Measurements from ENCODE around the gene AFF3. TPM values are rescaled to one million over a fixed set of nuclear protein-coding genes. Genes with fewer than 3 reads are reported as not detected.

Gene AFF3
- total RNA-seq, 4 donors from 2014 or later: 3.1 to 5.0 (median 3.7) TPM

GRCh38 chr2:99571533-99571932 is 570.9 kb downstream of the AFF3 start:
- Histone ChIP-seq H3K27ac (no peak overlapping the region), H3K4me1 (peaks cover 14% of the 10 kb centered on the region), H3K36me3 (no peaks in the 10 kb centered on the region), H3K4me3 (no peak overlapping the region), H3K9me3 (no peaks in the 10 kb centered on the region), H3K27me3 (no peaks in the 10 kb centered on the region)
- WGBS: 73% methylated on average over 4 of the region's 4 CpGs
- TF ChIP-seq POLR2AphosphoS5 (IDR thresholded peaks at IDR 0.05) (no peak), EP300 (IDR thresholded peaks at IDR 0.05) (no peak), POLR2A (IDR thresholded peaks at IDR 0.05) (no peak)
- TF ChIP-seq, protein P1, sequence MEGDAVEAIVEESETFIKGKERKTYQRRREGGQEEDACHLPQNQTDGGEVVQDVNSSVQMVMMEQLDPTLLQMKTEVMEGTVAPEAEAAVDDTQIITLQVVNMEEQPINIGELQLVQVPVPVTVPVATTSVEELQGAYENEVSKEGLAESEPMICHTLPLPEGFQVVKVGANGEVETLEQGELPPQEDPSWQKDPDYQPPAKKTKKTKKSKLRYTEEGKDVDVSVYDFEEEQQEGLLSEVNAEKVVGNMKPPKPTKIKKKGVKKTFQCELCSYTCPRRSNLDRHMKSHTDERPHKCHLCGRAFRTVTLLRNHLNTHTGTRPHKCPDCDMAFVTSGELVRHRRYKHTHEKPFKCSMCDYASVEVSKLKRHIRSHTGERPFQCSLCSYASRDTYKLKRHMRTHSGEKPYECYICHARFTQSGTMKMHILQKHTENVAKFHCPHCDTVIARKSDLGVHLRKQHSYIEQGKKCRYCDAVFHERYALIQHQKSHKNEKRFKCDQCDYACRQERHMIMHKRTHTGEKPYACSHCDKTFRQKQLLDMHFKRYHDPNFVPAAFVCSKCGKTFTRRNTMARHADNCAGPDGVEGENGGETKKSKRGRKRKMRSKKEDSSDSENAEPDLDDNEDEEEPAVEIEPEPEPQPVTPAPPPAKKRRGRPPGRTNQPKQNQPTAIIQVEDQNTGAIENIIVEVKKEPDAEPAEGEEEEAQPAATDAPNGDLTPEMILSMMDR (IDR thresholded peaks at IDR 0.05): no peak
- no peak for DNase-seq (ENCODE audit: low spot score in 2 of 2)

DNA sequence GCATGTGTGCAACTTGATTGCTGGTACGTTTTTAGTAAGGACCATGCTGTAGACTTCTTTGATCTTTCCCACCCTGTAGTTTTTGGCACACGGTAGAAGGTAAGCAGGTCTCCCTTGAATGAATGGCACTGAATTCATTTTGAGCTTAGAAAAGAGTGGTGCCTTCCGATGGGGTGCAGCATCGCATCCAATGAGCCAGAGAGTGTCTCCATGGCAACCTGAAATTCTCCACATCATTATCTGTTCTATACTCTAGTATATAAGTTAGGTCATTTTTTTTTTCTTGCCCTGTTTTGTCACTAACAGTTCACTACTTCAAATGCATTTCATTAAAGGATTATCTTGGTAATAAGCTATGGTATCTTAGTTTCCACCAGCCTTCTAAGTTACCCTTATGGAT is 571.4 kb downstream of the AFF3 start:
- H3K9me3 ChIP-seq: no peaks in the 10 kb centered on the region
- 77% methylated on average over 4 of the region's 4 CpGs for WGBS
- no peak overlapping the region for H3K27ac ChIP-seq
- H3K4me1 ChIP-seq: peaks cover 14% of the 10 kb centered on the region
- H3K36me3 ChIP-seq: no peaks in the 10 kb centered on the region
- H3K4me3 ChIP-seq: no peak overlapping the region
- H3K27me3 ChIP-seq: no peaks in the 10 kb centered on the region
- no peak for DNase-seq (ENCODE audit: low spot score in 2 of 2)
- TF ChIP-seq, protein P1 (IDR thresholded peaks at IDR 0.05): no peak
- TF ChIP-seq EP300 (IDR thresholded peaks at IDR 0.05) (no peak), POLR2AphosphoS5 (IDR thresholded peaks at IDR 0.05) (no peak), POLR2A (IDR thresholded peaks at IDR 0.05) (no peak)

GRCh38 chr2:99569386-99569785 is 573.0 kb downstream of the AFF3 start:
- Histone ChIP-seq H3K27ac (no peak overlapping the region), H3K36me3 (no peaks in the 10 kb centered on the region), H3K4me1 (peaks cover 14% of the 10 kb centered on the region), H3K27me3 (no peaks in the 10 kb centered on the region), H3K9me3 (no peaks in the 10 kb centered on the region), H3K4me3 (no peak overlapping the region)
- DNase-seq (ENCODE audit: low spot score in 2 of 2): no peak
- TF ChIP-seq POLR2A (IDR thresholded peaks at IDR 0.05): no peak
- no peak for TF ChIP-seq POLR2AphosphoS5 (IDR thresholded peaks at IDR 0.05)
- TF ChIP-seq, protein P1 (IDR thresholded peaks at IDR 0.05): no peak
- no peak for TF ChIP-seq EP300 (IDR thresholded peaks at IDR 0.05)
- 93% methylated on average over 5 of the region's 5 CpGs for WGBS

- 77% methylated on average over 7 of the region's 7 CpGs for WGBS
- no peak for DNase-seq (ENCODE audit: low spot score in 2 of 2)
- TF ChIP-seq, protein P1 (IDR thresholded peaks at IDR 0.05): no peak
- TF ChIP-seq EP300 (IDR thresholded peaks at IDR 0.05) (no peak), POLR2A (IDR thresholded peaks at IDR 0.05) (no peak), POLR2AphosphoS5 (IDR thresholded peaks at IDR 0.05) (no peak)
- Histone ChIP-seq H3K4me1 (no peaks in the 10 kb centered on the region), H3K36me3 (no peaks in the 10 kb centered on the region), H3K9me3 (no peaks in the 10 kb centered on the region), H3K4me3 (no peak overlapping the region), H3K27ac (no peak overlapping the region), H3K27me3 (no peaks in the 10 kb centered on the region)
Observed at GRCh38 chr2:99565227-99565626, 577.2 kb downstream of the AFF3 start.

DNA sequence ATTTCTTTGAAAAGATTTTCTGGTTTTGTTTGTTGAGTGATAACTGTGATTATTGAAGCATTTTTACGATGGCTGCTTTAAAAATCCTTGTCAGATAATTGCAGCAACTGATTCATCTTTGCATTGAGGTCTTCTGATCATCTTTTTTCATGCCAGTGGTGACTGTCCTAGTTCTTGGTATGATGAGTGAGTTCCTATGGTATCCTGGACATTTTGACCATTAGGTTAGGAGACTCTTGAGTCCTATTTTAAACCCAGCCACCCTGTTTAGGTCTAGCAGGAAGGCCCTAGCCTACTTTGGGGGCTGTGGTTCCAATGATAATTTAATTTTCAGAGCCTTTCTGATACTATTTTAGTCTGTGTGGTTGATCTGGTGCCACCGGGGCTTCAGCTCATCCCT is 579.9 kb downstream of the AFF3 start:
- 90% methylated on average over 2 of the region's 2 CpGs for WGBS
- no peak overlapping the region for H3K27ac ChIP-seq
- no peak for DNase-seq (ENCODE audit: low spot score in 2 of 2)
- TF ChIP-seq POLR2AphosphoS5 (IDR thresholded peaks at IDR 0.05) (no peak), POLR2A (IDR thresholded peaks at IDR 0.05) (no peak)
- TF ChIP-seq, protein P1 (IDR thresholded peaks at IDR 0.05): no peak
- H3K36me3 ChIP-seq: no peaks in the 10 kb centered on the region
- H3K4me1 ChIP-seq: no peaks in the 10 kb centered on the region
- H3K4me3 ChIP-seq: no peak overlapping the region
- H3K9me3 ChIP-seq: no peaks in the 10 kb centered on the region
- no peaks in the 10 kb centered on the region for H3K27me3 ChIP-seq
